HG03175 (cell line): ENCODE measurements around the gene ATP5IF1.
A peak's percentile ranks its signal among the peaks of the same experiment; 100 is the strongest.

Source experiments
- ATAC-seq: cut with Tn5 transposase; IDR thresholded peaks from one replicate; pipeline ENCODE4 v1.9.1; 2021; ENCODE audit warnings: mild to moderate bottlenecking, moderate library complexity; ENCODE audit not compliant: unreplicated experiment

Gene ATP5IF1

DNA sequence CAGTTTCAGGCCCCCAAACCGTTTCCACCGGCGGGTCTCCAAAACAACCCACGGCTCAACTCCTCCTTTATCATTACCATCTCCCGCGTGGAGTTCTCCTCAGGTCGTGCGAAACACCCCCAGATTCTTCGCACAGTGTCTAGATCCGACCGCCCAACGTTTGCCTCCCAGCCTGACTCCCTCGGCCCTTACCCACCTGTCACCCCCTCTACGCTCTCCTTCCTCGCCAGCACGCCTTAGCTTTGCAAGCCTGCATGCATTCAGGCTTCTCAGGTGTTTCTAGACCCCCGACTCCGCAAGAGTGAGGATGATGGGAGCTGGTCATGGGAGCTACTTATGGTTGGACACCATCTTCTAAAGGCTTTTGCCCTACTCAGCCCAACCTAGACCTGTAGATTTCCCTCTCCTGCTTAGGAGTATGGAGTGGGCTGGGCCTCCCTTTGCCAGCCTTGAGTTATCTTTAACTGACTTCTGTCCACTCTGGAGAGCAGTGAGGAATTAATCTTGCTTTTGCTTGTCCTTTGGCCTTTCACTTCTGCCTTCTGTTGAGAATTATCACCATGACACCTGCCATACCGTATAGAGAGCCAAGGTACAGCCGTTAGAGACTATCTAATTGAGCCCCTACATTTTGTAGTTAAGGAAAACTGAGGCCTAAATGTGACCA is 865 bp downstream of the ATP5IF1 start:
- no peak for ATAC-seq

DNA sequence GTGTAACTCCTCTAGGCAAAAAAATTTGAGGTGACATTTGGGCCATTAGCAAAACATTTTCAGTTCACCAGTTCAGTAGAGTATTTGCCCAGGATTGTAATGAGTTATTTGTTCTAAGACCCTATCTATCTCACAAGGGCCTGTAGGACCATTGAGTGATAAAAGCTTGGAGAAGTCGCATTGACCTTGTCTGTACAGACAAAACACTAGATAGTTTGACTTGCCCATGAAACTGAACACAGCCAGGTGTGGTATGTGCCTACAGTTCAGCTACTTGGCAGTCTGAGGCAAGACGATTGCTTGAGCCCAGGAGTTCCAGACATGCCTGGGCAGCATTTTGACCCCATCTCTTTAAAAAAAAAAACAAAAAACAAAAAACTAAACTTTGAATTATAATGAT is 3.1 kb downstream of the ATP5IF1 start:
- no peak for ATAC-seq

DNA sequence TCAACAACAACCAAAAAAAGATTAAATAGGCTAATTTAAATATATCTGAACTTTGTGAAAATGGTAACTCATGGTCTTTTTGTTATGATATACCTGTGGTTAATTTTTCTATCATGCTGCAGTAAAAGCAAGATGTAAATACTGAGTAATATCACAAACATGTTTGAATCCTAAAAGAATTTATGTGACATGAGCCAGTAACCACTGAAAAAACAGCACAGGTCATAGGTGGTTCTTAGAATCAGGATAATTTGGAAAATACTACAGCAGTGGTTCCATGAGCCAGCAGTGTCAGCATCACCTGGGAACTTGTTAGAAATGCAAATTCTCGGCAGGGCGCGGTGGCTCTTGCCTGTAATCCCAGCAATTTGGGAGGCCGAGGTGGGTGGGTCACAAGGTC is 4.1 kb downstream of the ATP5IF1 start:
- ATAC-seq, result no peak

DNA sequence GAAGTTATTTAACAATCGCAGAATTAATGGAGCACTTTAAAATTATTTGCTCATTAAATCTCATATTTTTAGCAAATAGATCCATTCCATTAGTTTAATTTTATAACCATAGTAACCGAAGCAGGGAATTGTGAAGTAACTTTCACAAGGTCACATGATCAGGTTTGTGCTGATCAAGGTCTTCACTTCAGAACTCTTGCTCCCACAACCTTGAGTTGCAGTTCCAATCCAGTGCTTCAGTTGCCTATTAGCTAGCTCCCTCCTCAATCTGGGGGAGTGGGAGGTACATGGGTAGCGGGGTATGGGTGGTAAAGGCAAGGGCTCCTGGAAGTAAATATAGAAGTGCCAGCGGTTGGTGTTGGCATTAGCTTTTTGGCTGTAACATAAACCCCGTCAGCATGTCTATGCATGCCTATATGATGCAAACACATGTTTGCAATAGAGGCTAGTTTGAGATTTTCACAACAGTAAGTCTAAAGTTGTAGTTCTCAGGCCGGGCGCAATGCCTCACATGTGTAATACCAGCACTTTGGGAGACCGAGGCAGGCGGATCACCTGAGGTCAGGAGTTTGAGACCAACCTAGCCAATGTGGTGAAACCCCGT is 5.8 kb downstream of the ATP5IF1 start:
- ATAC-seq, result no peak

DNA sequence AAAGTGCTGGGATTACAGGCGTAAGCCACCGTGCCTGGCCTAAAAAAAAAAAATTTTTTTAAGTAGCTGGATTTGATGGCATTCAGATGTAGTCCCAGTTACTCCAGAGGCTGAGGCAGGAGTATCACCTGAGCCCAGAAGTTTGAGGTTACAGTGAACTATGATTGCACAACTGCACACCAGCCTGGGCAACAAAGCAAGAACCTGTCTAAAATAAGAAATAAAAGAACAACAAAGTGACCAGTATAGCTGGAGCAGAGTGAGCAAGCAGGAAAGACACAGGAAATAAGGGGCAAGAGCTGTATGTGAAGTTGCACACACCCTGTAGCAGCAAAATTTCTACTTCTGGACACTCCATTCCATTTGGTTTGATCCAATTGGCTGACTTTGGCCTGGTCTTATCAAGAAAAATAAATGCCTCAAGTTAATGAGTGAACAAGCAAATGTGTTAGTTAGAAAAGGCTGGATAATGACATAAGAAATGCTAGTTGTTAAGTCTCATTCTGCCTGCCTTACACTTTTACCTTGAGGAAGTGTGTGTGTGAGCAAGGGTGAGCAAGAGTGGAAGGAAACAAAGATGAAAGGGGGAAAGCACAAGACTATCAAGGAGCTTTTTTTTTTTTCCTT is 7.9 kb downstream of the ATP5IF1 start:
- no peak for ATAC-seq

DNA sequence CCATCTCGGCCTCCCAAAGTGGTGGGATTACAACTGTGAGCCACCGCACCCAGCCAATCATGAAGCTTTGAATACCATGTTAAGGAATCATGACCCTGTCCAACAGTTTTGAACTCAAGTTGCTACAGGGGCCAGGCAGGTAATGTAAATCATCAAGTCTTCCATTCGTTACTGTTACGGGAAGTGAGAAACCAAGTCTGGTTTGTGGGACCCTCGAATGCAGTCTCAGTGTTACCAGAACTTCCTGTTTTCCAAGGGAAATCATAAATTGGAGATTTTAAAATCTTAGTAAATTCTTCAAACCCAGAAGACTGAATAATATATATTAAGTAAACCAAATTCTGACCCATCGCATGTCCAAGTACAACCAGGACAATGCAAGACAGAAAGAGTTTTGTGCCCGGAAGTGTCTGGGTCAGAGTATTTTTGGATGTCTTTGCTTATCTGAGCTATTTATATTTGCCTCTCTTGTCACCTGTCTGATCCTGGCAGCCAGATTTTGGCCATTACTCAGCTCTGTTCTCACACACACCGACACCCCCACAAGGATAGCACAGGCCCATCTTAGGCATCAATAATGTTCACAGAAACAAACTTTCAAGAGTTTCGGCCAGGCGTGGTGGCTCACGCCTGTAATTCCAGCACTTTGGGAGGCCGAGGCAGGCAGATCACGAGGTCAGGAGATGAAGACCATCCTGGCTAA is 8.8 kb downstream of the ATP5IF1 start:
- ATAC-seq, result no peak

DNA sequence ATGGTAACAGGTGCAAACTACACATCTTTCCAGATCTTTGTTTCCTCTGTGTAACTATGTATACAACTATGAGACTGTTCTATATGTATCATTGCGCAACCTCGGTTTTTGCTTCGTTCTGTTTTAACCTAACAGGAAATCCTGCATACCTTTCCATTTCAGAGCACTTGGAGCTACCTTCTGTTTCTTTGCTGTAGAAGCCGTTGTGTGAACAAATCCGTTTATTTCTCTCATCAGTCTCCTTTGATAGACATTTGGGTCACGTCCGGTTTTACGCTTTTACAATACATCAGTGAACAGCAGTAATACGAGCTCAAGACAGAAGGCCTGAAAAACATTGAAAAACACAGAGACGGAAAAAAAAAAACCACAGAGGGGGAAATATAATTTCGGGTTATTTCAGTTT is 10.5 kb downstream of the ATP5IF1 start:
- no peak for ATAC-seq

DNA sequence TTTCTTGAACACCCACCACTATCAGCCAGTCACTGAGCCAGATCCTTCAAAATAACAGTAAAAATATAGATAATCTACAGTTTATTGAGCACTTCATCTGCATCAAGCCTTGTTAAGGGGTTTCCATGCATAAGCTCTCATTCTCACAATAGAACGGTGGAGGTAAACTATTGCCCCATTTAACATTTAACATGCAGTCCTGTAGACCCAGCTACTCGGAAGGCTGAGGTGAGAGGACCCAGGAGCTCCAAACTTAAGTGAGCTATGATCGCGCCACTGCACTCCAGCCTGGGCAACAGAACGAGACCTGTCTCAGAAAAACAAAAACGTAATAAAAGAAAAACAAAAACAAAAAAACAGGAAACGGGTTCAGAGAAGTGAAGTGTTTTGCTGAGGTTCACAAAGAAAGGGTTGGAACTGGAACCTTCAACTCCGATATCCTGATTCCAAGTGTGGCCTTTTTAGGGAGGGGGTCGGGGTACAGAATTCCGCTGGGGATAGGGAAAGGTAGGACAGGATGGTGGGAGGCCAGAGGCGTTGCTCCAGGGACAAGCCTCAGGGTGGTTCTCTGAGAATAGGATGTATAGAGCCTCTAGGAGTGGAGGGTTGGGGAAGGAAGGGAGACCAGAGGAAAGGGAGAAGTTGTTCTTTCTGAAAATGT is 11.8 kb downstream of the ATP5IF1 start:
- ATAC-seq, result no peak

DNA sequence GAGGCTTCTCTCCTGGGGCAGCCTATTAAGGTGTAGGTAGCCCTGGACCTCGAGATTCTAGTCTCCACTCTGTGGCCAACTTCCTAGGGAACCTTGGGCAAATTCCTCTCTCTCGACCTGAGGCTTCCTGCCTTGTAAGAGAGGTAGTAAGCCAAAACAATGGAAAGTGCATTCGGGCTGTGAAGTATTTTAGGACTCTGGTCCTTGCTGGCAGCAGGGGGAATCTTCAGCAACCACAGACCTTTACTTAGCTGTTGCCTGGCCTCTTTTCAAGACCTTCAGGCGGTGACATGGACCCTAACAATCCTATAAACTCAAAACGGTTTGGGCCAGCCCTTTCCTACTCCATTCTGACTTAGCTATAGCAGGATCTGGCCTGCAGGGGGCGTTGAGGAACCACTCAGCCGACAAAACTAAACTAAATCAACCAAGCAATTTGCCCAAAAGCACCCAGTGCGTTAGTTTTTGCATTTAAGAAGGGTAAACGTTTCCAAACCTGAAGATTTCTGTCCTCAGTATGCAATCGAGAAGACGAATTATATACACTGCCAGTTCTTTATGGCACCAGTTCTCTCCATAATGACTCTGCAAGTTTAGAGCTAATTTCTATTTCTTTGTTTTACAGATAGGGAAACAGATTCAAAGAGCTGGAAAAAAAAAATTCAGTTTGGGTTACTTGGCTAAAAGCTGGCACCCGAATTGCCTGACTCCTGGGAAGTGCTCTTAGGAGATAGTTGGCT is 12.5 kb downstream of the ATP5IF1 start:
- ATAC-seq, result no peak

DNA sequence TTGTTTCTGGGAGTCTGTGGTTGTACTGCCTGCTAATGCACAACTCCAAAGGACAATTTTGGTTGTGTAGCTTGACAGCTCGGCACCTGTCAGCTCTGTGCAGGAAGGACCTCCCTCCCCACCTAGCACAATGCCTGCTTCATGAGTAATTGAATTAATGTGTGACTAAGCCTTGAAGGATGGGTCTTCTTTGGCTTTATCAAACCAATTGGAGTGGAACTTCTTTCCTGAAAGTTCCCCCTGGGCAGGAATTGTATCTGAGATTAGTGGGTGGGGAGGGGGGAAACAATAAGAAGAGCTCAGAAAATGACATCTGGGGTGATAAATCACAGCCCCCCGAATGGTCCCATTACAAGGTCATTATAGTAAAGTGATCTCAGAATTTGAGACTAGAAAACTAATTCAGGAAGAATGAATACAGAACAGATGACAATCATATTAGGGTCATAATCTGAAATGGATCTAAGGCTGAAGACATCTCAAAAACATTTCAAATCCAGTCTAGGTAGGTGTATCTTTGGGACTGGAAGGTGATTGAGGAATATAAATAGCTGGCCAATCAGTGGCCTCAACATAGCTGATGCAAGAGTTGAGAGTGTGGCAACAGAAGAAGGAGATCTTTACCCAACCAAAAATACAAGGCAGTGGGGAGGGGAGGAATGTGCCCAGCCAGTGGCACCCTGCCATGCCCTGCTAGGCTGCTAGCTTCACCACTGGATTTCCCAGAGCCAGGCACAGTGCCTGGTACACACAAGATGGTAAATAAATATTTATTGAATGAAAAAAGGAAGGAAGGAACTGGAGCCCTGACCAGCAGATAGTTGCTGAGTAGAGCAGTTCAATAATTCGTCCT is 13.3 kb downstream of the ATP5IF1 start:
- ATAC-seq, result no peak

DNA sequence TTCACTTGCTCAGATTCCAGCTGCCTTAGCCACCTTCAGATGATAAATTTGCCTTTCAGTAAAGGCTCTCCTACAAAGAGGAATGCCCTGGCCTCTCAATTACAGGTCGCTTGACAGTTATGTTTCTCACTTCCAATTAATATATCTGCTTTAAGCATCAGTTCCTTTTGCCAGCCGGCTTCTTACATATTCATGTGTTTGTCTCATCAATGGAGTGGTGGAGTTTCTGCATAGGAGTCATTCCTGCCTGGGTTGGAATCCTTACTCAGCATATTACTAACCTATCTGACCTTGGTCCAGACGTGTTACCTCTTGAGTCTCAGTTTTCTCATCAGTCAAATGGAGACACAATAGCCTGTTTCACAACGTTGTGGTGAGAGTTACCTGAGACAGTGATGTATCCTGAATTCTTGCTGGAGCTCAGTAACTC is 14.0 kb downstream of the ATP5IF1 start:
- no peak for ATAC-seq

DNA sequence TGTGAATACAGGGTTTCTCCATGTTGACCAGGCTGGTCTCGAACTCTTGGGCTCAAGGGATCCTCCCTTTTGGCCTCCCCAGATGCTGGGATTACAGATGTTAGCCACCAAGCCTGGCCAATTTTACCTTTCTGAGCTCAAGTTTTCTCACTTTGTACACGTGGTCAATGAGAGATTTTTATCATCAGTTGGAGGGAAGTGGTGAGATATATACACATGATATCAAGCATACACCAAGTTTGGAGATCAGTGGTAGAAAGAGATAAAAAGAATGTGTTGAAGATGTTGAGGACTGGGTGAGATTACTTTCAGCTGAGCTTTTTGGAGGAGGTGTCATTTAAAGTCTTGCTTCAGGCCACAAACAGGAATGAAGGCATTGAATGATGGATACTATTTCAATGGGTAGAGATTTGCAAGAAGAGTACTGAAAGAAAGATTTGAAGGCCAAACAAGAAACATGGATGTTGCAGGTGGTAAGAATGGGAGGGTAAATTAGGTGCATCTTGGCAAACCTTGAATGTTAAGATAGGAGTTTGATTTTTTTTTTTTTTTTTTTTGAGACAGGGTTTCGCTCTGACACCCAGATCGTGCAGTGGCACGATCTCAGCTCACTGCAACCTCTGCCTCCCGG is 20.4 kb downstream of the ATP5IF1 start:
- ATAC-seq, result no peak

DNA sequence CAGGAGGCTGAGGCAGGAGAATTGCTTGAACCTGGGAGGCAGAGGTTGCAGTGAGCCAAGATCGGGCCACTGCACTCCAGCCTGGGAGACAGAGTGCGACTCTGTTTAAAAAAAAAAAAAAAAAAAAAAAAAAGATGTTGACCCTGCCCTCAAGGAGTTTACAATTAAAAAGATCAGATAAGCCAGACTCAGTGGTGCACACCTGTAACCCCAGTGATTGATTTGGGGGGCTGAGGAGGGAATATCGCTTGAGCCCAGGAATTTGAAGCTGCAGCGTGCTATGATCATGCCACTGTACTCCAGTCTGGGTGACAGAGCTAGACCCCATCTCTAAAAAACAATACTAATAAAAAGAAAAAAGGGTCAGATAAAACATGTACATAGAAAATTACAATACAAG is 21.8 kb downstream of the ATP5IF1 start:
- no peak for ATAC-seq

DNA sequence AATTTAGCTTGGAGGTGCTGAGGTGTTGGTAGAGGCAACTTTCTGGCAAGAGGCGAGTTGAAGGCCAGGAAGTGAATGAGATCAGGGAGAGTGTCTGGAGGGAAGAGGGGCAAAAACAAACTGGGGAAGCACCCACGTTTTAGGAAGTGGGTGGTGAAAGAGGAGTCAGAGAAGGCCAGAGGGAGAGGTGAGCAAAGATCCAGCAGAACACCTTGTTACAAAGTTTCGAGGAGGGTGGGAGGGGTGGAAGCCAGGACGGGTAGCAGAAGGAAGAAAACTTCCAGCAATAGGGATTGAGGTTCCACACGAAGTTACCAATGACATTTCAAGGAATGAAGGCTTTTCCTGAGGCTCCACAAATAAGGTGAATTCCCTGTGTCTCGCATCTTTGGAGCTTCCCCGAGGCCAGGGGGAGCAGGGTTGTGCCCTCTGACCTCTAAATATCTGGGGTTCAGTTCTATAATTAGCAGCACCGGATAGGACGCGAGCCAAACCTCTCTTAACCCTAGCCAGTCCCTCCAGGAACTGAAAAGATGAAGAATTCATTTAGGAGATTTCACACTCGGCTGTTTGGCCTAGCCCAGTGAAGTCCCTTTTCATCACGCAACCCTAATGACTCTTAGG is 22.8 kb downstream of the ATP5IF1 start:
- ATAC-seq, result no peak

DNA sequence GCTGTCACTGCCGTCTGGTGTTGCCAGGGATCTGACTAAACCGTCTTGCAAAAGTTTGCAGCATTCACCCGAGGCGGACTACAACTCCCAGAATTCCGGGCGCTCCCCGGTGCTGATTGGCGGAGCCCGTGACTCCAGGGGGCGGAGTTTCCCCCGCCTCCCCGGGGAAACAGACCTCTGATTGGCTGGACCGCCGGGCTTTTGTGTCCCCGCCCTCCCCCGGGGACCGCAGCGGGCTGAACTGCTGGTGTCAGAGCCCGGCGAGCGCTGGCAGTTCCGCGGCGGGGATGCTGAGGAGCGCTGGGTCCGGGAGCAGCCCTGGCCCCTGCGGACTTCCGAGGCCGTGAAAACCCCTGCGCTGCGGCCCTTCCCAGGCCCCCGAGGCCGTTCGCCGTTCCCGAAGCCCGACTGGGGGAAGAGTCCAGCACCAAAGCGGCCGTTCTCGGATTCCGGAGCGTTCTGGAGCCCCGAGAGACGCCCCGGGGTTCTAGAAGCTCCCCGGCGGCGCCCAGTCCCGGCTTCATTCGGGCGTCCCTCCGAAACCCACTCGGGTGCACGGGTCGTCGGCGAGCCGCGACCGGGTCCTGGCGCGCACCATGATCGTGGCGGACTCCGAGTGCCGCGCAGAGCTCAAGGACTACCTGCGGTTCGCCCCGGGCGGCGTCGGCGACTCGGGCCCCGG is 23.5 kb downstream of the ATP5IF1 start, which contains the start of gene SESN2:
TSS of gene SESN2 (plus strand) at position 267 of the 682 bp plus-strand sequence. CDS start at position 597, 330 bp downstream.
- peak; percentile 96 for ATAC-seq

DNA sequence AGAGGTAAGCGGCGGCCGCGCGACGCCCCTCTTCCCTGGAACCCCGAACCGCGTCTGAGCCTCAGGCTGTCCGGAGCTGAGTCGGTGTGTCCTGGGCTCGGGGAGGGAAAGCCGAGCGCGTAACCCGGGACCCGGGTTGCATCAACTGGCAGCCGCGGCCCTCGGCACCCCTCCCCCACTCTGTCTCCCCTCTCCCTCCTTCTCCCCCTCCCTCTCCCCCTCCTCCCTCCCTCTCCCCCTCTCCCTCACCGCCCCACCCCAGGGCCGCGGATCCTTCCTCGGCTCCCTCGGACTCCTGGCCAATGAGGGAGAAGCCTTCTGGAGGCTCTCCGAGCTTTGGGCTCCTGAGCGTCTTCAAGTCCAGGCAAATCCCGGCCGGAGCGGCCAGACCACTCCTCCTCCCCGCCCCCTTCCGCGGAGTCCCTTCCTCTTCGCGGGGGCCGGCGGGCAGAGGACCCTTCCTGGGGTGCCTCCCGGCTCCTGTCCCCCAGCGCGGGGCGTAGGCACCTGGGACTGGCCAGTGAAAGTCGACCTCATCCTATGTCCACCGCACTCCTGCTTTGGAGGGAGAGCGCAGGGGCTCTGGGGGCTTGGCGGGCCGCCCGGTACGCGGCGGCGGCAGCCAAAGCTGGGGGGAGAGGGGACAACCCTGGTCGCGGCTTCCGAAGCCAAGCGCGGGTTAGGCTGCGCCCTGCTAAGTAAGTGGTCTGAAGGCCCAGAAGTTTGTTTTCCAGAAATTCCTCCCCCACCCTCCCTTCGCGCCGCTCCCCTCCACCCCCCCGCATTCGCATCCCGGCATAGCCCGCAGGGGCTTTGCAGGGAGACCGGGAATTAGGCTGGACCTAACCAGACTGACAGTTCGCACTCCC is 24.2 kb downstream of the ATP5IF1 start:
- no peak for ATAC-seq

DNA sequence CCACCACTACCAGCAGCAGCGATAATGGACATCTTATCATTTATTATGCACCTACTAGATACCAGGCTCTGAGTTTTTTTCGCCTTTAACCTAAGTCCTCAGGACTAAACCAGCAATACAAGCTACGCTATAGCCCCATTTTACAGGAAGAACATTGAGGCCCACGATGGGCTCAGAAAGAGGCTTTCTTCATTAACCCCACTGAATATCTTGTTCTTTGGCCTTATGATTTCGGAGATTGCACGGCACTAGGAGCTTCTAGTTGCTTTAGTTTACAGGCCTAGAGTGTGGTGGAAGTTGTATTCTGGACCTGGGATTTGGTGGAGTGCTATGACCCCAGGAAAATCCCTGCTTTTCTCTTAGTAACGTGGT is 24.9 kb downstream of the ATP5IF1 start:
- no peak for ATAC-seq
